ENCODE data around the gene PARVB. TPM values are rescaled to one million over a fixed set of nuclear protein-coding genes. Genes with fewer than 3 reads are reported as not detected.

The PARVB gene
- total and polyA plus RNA-seq, 2 of the 8 experiments (the other 6 are each of a cell fraction or from before 2014, with no cell fraction given): 14.5 to 18.6 TPM

- TF ChIP-seq CHD7 (IDR thresholded peaks at IDR 0.05; ENCODE audit: insufficient replicate concordance, low read length) (no peak), SIRT6 (IDR thresholded peaks at IDR 0.05; ENCODE audit: low read length) (no peak), GABPA (IDR thresholded peaks at IDR 0.05; ENCODE audit: borderline replicate concordance, insufficient read depth, low read length) (no peak), YY1 (IDR thresholded peaks at IDR 0.05; ENCODE audit: low read depth, low read length) (no peak), RXRA (IDR thresholded peaks at IDR 0.05; ENCODE audit: insufficient read depth, low read depth, low read length) (no peak), BCL11A (IDR thresholded peaks at IDR 0.05; ENCODE audit: low read depth in 2 of 2, low read length in 2 of 2) (no peak), POLR2AphosphoS5 (IDR thresholded peaks at IDR 0.05; ENCODE audit: low read depth, low read length) (no peak), NANOG (IDR thresholded peaks at IDR 0.05; ENCODE audit: insufficient read depth, low read depth, low read length, poor library complexity, severe bottlenecking) (no peak), RFX5 (IDR thresholded peaks at IDR 0.05; ENCODE audit: borderline replicate concordance, low read depth, low read length) (no peak)
These were observed 31.7 kb upstream of the PARVB start (continued) for GRCh38 chr22:43992331-43992821.
